Measurements from ENCODE around the gene MED22.

DNA sequence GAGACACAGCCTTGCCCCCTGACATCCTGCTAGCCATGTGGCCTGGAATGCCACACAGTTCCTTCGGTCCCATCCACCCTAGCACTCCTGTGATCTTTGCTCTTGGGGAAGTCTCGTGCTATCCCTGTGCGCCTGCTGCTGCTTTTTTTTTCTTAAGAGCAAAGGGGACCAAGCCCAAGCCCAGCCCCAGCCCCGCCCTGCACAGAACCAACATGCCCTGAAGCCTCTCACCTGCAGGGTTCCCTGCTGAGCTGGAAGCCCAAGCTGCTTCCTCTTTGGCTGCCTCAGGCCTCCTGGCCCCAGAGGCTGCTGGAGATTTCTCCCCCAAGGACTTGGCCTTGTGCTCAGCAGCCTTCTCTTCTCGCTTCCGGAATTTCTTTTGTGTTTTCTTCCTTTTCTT, 13.8 kb downstream of the MED22 start:
- TF ChIP-seq POLR2AphosphoS5 (IDR thresholded peaks at IDR 0.05; ENCODE audit: low read depth, low read length) (no peak), SIN3A (IDR thresholded peaks at IDR 0.05; ENCODE audit: borderline replicate concordance, insufficient read depth, low read length) (no peak), TAF1 (IDR thresholded peaks at IDR 0.05; ENCODE audit: borderline replicate concordance, insufficient read depth, low read length) (no peak)
- TF ChIP-seq, protein P1, sequence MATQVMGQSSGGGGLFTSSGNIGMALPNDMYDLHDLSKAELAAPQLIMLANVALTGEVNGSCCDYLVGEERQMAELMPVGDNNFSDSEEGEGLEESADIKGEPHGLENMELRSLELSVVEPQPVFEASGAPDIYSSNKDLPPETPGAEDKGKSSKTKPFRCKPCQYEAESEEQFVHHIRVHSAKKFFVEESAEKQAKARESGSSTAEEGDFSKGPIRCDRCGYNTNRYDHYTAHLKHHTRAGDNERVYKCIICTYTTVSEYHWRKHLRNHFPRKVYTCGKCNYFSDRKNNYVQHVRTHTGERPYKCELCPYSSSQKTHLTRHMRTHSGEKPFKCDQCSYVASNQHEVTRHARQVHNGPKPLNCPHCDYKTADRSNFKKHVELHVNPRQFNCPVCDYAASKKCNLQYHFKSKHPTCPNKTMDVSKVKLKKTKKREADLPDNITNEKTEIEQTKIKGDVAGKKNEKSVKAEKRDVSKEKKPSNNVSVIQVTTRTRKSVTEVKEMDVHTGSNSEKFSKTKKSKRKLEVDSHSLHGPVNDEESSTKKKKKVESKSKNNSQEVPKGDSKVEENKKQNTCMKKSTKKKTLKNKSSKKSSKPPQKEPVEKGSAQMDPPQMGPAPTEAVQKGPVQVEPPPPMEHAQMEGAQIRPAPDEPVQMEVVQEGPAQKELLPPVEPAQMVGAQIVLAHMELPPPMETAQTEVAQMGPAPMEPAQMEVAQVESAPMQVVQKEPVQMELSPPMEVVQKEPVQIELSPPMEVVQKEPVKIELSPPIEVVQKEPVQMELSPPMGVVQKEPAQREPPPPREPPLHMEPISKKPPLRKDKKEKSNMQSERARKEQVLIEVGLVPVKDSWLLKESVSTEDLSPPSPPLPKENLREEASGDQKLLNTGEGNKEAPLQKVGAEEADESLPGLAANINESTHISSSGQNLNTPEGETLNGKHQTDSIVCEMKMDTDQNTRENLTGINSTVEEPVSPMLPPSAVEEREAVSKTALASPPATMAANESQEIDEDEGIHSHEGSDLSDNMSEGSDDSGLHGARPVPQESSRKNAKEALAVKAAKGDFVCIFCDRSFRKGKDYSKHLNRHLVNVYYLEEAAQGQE (IDR thresholded peaks at IDR 0.05; ENCODE audit: insufficient read depth in 1 of 2, low read depth in 2 of 2, low read length in 2 of 2), result no peak

Data from PFSK-1 (cell line).